ENCODE measurements around the gene DCC. TPM values are rescaled to one million over a fixed set of nuclear protein-coding genes. Genes with fewer than 3 reads are reported as not detected.

The DCC gene
- total RNA-seq, 2 donors from 2014 or later, result not detected

DNA sequence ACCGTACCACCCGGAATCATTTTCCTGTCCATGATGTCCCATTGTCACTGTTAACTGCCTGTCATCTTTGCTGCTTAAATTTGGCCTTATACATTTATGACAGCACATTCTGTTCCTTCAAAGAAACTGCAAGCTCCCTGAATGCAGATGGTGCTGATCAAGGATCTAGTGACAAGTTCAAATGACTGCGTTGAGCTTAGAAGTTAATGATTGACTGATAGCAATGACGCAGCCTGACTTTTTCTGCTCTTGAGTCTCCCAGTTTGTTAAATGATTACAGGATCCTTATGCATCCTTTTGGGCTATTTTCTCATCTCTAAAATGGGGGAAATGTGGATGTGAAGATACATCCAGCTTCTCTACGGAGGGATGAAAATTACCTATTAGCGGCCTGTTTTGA lies 159.0 kb downstream of the DCC start:
- ATAC-seq (no peak), DNase-seq (ENCODE audit: low spot score in 2 of 2) (no peak)
- peaks cover 4 to 9% of the 10 kb centered on the region in 2 donors for H3K36me3 Mint-ChIP-seq
- H3K9me3 Mint-ChIP-seq, result peaks cover 11 to 17% of the 10 kb centered on the region in 2 donors
- H3K27ac Mint-ChIP-seq, result no peak overlapping the region

DNA sequence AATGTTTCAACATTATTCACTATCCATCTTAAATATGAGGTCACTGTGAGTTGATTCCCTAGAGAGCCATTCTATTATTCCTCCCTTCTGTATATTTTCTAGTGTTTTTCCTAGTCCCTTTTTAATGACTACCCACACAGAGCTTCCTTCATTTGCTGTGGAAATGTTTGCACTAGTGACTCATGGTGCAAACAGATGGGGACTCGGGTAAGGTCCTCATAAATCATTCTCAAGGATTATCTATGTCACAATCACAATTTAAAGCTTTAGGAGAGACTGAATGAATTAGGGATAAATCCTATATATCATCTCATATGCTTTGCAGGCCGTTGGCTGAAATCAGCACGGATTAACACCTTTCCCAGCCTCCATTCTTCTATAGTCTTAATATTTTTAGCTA lies 159.6 kb downstream of the DCC start:
- H3K27ac Mint-ChIP-seq, result no peak overlapping the region
- ATAC-seq (no peak), DNase-seq (ENCODE audit: low spot score in 2 of 2) (no peak)
- peaks cover 0 to 6% of the 10 kb centered on the region in 2 donors for H3K36me3 Mint-ChIP-seq
- H3K9me3 Mint-ChIP-seq, result peaks cover 5 to 14% of the 10 kb centered on the region in 2 donors

DNA sequence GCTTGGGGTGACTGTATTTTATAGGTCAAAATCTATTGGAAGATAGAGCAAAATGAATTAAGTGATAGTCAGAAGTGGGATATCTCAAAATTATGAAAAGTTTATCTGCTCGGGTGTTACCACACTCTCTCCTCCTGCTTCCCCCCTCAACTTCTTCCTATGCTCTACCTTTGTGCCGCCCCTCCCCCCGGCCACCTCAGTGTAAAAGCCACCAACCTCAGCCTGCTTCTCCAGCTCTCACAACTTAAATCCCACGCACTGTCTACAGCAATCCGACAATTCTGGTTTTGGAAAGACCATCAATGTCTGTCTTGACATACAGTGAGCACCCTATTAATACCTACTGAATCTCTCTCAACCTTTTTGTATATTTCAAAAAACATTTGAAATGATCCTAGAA lies 164.6 kb downstream of the DCC start:
- ATAC-seq, result no peak
- Mint-ChIP-seq H3K27ac (no peak overlapping the region), H3K9me3 (peaks cover 0 to 6% of the 10 kb centered on the region in 2 donors), H3K36me3 (no peaks in the 10 kb centered on the region)
- no peak for DNase-seq (ENCODE audit: low spot score in 2 of 2)

DNA sequence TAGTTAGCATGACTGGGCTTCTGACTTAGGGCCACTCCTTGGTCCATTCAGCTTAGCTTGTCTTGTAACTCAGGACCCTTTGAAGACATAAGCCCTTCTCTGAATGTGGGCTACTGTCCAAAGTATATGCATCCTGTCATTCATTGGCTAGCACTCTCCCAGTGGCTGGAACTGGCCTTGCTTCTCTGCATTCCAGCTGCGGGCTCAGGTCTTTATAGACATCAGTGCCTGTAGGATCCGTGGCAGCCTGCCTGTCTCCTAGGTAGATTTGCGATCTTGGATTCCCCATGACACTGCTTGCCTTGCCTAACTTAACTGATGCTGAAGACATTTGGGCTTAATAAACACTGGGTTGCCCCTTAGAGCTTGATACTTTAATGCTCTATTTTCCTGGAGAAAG lies 170.1 kb downstream of the DCC start:
- Mint-ChIP-seq H3K27ac (no peak overlapping the region), H3K36me3 (no peaks in the 10 kb centered on the region), H3K9me3 (peaks cover 0 to 9% of the 10 kb centered on the region in 2 donors)
- DNase-seq (ENCODE audit: low spot score in 2 of 2) (no peak), ATAC-seq (no peak)

DNA sequence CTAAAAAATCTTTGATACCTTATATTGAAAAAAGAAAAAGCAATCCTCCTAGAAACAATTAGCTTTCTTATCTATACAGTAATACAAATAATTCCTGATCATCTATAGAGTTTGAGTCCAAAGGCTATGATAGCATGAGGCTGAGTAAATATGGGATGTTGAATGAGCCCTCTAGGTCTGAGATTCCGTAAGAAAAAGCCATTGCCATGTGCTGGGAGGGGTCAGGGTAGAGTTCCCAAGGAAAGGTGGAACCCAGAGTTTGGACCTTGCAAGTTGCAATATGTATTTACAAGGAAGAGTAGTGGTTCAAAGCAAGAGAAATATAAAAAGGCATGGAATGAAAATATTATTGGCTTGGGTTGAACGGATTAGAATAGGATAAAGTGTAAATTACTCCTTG lies 178.1 kb downstream of the DCC start:
- Mint-ChIP-seq H3K27ac (no peak overlapping the region), H3K9me3 (peaks cover 0 to 5% of the 10 kb centered on the region in 2 donors), H3K36me3 (no peaks in the 10 kb centered on the region)
- DNase-seq (ENCODE audit: low spot score in 2 of 2), result no peak
- no peak for ATAC-seq

DNA sequence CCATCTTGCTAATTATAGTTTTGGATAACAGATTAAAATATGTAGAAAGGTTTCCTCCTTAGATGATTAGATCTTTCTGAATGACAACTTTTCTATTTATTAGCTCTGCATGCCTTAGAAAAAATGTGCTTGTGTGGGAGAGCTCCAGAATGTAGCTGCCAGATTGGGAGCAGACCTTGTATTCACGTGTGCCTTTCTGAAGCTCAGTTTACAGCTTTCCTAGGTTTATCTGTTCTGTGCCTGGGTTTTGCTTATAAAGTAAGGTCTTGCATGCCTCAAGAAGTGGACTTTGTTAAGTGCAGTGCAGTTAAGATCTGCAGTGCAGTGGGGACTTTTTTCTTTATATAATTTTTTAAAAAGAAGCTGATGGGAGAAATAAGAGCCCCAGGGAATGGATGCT lies 179.0 kb downstream of the DCC start:
- H3K27ac Mint-ChIP-seq, result no peak overlapping the region
- DNase-seq (ENCODE audit: low spot score in 2 of 2) (no peak), ATAC-seq (no peak)
- H3K36me3 Mint-ChIP-seq, result no peaks in the 10 kb centered on the region
- H3K9me3 Mint-ChIP-seq, result peaks cover 0 to 5% of the 10 kb centered on the region in 2 donors

DNA sequence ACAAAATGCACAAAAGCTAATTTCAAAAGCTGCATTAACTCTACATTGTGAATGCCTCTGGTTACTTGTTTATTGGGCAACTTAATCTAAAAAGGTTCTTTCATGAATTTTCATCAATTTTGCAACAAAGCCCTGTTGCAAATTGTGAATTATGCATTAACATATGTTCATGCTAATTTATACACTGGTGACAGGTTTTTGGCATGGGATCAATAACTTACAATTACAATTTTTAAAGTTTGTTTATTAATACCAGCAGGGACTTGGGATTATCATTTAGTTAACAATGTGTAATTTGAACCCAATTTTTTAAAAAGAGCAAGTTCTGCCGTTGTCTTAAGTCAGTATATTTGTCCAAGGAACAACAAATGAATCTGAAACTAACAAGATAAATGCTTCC lies 183.6 kb downstream of the DCC start:
- no peaks in the 10 kb centered on the region for H3K36me3 Mint-ChIP-seq
- peaks cover 4 to 8% of the 10 kb centered on the region in 2 donors for H3K9me3 Mint-ChIP-seq
- DNase-seq (ENCODE audit: low spot score in 2 of 2) (no peak), ATAC-seq (no peak)
- no peak overlapping the region for H3K27ac Mint-ChIP-seq

DNA sequence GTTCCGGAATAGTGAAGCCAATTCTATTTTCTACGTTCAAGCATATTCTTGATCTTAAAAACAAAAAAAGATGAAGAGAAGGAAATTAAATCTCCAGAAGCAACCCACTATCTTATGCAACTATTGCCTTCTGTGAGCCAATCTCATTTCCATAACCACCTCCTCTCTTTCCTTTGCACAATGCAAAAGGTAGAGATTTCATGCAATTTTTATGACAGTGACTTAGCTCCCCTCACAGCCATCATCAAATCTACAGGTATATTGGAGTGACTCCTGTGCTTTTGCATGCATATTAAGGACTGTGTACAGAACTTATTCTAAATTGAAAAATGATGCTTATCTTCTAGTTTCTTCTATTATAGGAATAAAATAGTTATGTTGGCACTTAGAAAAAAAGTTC lies 191.8 kb downstream of the DCC start:
- DNase-seq (ENCODE audit: low spot score in 2 of 2) (no peak), ATAC-seq (no peak)
- H3K36me3 Mint-ChIP-seq, result peaks cover 0 to 6% of the 10 kb centered on the region in 2 donors
- peaks cover 5 to 10% of the 10 kb centered on the region in 2 donors for H3K9me3 Mint-ChIP-seq
- H3K27ac Mint-ChIP-seq, result no peak overlapping the region

DNA sequence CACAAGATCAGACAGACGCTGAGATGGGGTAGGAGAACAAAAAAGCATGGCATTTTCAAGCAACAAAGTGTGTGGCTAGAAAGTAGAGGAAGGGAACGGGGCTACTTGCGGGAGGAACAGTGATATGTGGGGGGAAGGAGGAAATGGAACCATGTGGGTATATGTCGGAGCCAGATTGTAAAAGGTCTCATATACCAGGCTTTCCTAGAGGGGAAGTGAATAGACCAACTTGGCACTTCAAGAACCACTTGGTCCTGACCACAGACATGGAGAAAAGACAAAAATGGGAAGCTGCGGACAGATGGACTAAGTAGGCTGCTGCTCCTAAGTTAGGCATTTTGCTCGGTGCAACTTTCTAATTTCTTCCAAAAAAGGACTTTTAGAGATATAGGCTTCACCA lies 196.0 kb downstream of the DCC start:
- ATAC-seq, result no peak
- DNase-seq (ENCODE audit: low spot score in 2 of 2), result no peak
- H3K27ac Mint-ChIP-seq, result no peak overlapping the region
- peaks cover 0 to 6% of the 10 kb centered on the region in 2 donors for H3K36me3 Mint-ChIP-seq
- H3K9me3 Mint-ChIP-seq, result peaks cover 11 to 21% of the 10 kb centered on the region in 2 donors

DNA sequence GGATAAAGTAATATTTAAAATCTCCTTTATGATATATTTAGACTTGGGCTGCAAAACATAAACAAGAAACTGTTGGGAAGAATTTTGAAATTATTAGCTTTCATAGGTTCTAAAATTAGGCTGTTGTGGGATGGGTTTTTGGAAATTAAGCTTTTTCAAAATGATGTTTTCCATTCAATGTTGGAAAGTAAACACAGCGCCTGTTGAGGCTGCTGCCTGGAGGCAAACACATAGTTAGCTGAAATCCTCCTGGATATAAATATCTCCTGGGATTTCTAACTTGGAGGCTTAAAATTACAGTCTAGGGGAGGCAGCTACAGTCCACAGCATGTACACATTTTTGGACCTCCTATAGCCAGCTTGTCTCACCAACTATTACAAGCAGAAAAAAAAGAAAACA lies 197.3 kb downstream of the DCC start:
- H3K27ac Mint-ChIP-seq, result no peak overlapping the region
- ATAC-seq (no peak), DNase-seq (ENCODE audit: low spot score in 2 of 2) (no peak)
- H3K9me3 Mint-ChIP-seq, result peaks cover 11 to 21% of the 10 kb centered on the region in 2 donors
- H3K36me3 Mint-ChIP-seq, result peaks cover 0 to 6% of the 10 kb centered on the region in 2 donors

DNA sequence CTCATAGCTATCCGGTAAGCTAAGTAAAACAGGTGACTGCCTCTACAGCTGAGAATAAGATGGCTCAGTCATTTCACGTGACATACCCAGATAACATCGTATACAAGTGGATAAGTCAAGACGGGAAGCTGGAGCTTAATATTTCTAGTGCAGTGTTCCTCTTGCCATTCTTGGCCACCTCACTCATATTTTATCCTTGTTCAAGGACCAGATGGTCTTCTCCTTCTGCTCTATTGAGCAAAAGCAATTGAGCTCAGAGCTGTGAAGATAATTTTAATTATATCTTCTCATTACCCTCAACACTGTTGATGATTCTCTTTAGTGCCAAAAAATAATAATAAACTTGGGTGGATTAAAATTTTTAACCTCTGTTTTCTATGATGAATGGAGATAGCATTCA lies 201.1 kb downstream of the DCC start:
- ATAC-seq, result no peak

DNA sequence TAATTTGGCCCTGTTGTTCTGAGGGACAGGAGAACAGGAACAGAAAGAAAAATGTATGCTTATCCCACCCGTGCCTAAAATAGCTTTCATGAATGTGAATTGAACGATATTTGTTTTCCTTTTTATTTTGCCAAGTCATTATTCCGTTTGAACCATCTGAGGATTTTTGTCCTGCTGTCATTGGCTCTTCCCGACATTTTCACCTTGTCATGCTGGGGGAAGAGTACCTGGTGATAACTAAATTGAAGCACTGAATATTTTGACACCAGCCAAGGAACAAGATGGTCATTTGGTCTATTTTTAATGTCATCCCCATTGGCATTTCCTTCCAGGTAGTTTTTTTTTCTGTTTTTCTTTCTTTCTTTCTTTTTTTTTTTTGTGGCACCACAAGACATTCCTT lies 204.1 kb downstream of the DCC start:
- DNase-seq (ENCODE audit: low spot score in 2 of 2) (no peak), ATAC-seq (no peak)
- no peaks in the 10 kb centered on the region for H3K36me3 Mint-ChIP-seq
- peak overlapping the region in 1 of 2 donors; percentile 58 for H3K27ac Mint-ChIP-seq
- no peaks in the 10 kb centered on the region for H3K9me3 Mint-ChIP-seq

More for the DNA sequence above, 201.1 kb downstream of the DCC start:
- H3K27ac Mint-ChIP-seq, result no peak overlapping the region
- peaks cover 6 to 12% of the 10 kb centered on the region in 2 donors for H3K9me3 Mint-ChIP-seq
- H3K36me3 Mint-ChIP-seq, result peaks cover 0 to under 1% of the 10 kb centered on the region in 2 donors
- DNase-seq (ENCODE audit: low spot score in 2 of 2), result no peak

DNA sequence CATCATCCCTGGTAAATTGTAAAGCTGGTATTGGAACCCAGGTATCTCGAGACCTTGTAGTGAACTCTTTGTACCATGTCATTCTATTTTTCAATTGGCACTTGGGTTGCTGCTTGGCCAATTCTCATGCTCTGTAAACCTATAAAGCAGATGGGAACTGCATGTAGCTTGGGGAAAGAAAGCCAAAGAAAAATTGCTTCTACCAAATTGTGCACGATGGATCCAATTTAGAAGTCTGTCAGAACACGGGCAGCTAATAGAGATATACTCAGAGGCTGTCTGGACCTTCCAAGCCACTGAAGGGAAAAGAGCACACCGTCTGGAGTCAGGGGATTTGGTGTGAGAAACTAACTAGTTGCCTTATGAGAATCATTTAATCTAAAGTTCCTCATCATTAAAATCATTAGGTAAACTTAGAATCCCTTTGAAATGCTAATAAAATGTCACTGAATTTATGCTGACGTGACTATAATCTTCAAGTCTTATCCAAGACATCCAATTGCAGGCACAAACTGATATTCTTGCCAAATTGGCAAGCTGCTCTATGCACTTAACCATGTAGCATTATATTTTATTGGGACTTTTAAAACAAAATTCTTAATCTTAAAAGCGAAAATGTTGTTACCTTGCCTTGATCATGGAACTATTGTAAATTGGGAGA lies 206.8 kb downstream of the DCC start:
- no peak overlapping the region for H3K27ac Mint-ChIP-seq
- H3K9me3 Mint-ChIP-seq, result peaks cover 1 to 2% of the 10 kb centered on the region in 2 donors
- DNase-seq (ENCODE audit: low spot score in 2 of 2) (no peak), ATAC-seq (no peak)
- H3K36me3 Mint-ChIP-seq, result no peaks in the 10 kb centered on the region

DNA sequence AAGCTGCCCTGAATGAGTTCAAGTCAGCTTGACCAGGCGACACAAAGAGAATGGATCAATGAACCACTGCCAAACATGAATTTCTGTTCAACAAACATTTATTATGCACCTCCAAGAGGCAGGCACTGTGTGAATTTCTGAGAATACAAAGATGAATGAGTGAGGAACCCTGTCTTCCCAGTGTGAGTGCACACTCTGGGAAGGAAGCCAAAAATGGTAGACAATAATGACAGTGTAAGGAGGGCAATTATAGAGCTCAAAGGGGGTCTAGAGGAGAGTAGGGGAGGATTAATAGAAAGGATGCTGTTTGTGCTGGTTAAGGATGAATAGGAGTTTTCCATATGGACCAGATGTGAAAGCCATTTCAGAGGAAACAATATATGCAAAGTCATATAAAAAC lies 213.4 kb downstream of the DCC start:
- ATAC-seq (no peak), DNase-seq (ENCODE audit: low spot score in 2 of 2) (no peak)
- Mint-ChIP-seq H3K36me3 (no peaks in the 10 kb centered on the region), H3K9me3 (peaks cover 9 to 11% of the 10 kb centered on the region in 2 donors), H3K27ac (no peak overlapping the region)

DNA sequence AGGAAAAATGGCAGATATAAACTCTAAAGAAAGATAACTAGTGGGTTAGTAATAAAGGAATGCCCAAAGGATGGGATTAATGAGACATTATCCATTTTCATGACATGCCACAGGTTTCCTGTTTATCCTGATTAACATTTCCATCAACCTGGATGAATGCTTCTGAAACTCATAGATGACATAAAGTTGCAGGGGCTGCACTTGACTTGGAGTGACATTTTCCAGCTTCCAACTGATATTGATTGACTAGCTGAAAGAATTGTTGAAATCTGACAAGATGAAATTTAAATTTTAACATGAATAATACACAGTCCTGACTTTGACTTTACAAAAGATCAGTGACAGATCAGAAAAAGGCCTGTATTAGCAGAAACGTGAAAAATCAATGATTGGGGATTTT lies 214.2 kb downstream of the DCC start:
- no peak for DNase-seq (ENCODE audit: low spot score in 2 of 2)
- no peak for ATAC-seq
- H3K9me3 Mint-ChIP-seq, result peaks cover 9 to 11% of the 10 kb centered on the region in 2 donors
- no peaks in the 10 kb centered on the region for H3K36me3 Mint-ChIP-seq
- H3K27ac Mint-ChIP-seq, result no peak overlapping the region

DNA sequence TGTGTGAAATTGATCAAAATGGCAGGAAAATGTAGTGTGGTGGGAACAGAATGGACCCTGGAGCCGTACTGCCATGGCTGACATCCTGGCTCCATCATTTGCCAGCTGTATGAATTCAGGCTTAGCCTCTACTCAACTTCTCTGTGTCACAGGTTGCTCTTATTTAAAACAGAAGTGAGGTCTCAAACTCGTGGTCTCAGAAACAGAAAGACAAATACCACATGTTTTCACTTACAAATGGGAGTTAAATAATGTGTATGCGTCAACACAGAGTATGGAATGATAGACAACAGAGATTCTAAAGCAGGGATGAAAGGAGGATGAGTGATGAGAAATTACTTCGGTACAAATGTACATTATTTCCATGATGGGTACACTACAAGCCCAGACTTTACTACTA lies 227.4 kb downstream of the DCC start:
- Mint-ChIP-seq H3K9me3 (peaks cover 0 to 12% of the 10 kb centered on the region in 2 donors), H3K36me3 (no peaks in the 10 kb centered on the region), H3K27ac (no peak overlapping the region)
- no peak for ATAC-seq
- DNase-seq (ENCODE audit: low spot score in 2 of 2), result no peak

DNA sequence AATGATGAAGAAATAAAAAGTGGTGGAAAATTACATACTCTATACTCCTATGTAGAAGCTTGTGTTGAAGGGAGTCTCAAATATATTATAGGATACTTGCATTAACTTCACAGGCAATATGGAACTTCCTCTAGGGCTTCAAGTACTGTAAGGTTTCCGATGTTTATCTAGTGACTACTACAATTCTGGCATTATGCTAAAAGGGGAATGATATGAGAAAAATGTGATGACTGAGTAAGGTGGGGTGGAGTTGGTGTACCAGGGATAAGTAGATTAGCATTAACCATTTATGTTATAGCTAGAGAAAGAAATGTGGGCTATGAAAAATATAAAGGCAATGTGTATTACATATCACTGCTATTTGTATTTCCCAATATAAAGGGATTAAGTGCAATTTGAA lies 229.5 kb downstream of the DCC start:
- H3K27ac Mint-ChIP-seq, result no peak overlapping the region
- ATAC-seq, result no peak
- no peaks in the 10 kb centered on the region for H3K36me3 Mint-ChIP-seq
- H3K9me3 Mint-ChIP-seq, result peaks cover 0 to 5% of the 10 kb centered on the region in 2 donors
- no peak for DNase-seq (ENCODE audit: low spot score in 2 of 2)

DNA sequence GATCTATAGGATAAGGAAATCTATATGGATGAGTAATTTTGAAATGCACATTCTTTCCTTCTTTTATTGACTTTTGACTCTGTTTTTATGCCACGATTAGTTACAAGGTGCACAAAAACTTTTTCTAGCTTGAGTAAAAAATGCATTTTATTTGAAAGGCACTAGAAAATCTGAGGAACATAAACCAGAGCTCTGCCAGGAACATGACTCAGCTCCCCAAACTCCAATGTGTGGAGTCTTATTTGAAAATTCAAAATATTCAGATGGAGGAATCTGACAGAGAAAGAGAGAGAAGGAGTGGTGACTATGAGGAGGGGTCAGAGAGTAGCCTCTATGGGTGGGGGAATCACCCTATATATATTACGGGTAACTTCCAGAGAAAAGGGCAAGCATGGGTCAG lies 231.0 kb downstream of the DCC start:
- DNase-seq (ENCODE audit: low spot score in 2 of 2) (no peak), ATAC-seq (no peak)
- no peaks in the 10 kb centered on the region for H3K9me3 Mint-ChIP-seq
- H3K27ac Mint-ChIP-seq, result no peak overlapping the region
- H3K36me3 Mint-ChIP-seq, result no peaks in the 10 kb centered on the region

Measured in activated naive CD4-positive, alpha-beta T cell treated with anti-CD3 and anti-CD28 coated beads, Interleukin-2, amount 50 U/mL, for 72 hours (primary cell).